NCI-H2171 treated with DMSO at 0.1 percent for 48 hours (cell line): ENCODE data around the gene WDR31.
A peak's percentile ranks its signal among the peaks of the same experiment; 100 is the strongest.
"Not testable (repeated sequence)": the region's sequence is repeated elsewhere in the genome, so short reads cannot be mapped to it uniquely, and the experiment has no call there.

Experiments used
- DNase-seq: peaks from one replicate; lab custom pipeline; 2025; lab: John Stamatoyannopoulos, UW

Gene WDR31

DNA sequence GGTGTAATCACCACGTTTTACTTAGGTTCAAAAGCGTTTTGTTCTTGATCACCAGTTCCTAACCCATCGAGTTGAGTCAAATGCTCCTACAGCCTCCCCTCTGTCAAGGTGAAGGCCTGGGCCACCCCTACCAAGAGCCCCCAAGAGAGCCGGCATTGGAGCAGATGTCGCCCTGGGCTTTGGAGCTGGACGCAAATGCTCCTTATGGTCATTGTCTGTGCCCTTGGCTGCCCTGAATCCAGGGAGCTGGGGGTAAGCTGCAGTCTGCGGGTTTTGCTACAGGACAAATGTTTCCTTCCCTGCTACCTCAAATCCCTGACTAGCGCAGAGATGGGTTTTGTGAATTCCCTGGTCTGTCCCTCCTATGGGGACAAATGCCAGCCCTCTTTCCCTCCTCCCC lies 41.8 kb downstream of the WDR31 start:
- DNase-seq, result no peak

GRCh38 chr9:113296796-113297558 lies 43.1 kb downstream of the WDR31 start:
- DNase-seq, result peak; percentile 60

DNA sequence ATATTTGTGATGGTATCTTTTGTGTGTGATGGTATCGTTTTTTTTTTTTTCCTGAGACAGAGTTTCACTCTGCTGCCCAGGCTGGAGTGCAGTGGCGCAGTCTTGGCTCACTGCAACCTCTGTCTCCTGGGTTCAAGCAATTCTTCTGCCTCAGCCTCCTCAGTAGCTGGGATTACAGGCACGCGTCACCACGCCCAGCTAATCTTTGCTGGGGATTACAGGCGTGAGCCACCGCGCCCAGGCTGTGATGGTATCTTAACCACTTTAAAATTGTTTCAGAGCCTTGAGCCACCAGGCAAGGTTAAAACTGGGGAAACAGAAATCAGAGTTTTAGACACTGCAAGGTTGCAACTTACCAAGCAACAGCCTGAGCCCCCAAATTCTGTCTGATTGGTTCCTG lies 43.8 kb downstream of the WDR31 start:
- not testable (repeated sequence) for DNase-seq

DNA sequence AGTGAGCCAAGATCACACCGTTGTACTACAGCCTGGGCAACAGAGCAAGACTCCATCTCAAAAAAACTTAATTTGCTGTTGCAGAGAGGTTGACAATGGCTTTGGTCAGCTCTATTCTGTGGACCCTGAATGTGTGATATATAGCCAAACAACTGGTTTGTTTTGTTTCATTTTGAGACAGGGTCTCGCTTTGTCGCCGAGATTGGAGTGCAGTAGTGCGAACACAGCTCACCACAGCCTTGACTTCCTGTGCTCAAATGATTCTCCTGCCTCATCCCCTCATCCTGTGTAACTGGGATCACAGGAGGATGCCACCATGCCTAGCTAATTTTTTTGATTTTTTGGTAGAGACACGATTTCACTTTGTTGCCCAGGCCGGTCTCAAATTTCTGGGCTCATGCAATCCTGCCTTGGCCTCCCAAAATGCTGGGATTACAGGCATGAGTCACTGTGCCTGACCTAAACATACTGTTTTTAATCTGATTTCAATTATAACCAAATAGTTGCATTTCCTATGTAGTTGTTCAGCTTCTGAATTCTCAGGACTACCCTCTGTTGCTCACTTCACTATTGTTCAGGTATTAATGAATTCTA lies 46.7 kb downstream of the WDR31 start:
- DNase-seq, result no peak

DNA sequence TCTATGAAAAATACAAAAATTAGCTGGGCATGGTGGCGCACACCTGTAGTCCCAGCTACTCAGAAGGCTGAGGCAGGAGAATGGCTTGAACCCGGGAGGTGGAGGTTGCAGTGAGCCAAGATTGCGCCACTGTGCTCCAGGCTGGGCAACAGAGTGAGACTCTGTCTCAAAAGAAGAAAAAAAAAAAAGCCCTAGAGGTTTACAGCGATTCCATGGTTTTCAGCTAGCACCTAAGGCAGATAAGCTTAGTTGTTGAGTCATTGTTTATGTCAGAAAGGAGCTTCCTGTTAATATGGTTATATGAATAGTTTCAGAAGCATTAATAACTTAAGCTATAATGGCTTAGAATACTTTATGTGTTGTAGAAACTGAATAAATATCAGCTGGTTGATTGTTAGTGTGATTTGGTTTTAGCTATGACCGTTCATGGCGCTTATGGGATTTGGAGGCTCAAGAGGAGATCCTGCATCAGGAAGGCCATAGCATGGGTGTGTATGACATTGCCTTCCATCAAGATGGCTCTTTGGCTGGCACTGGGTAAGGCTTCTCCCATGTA lies 49.9 kb downstream of the WDR31 start:
- no peak for DNase-seq

DNA sequence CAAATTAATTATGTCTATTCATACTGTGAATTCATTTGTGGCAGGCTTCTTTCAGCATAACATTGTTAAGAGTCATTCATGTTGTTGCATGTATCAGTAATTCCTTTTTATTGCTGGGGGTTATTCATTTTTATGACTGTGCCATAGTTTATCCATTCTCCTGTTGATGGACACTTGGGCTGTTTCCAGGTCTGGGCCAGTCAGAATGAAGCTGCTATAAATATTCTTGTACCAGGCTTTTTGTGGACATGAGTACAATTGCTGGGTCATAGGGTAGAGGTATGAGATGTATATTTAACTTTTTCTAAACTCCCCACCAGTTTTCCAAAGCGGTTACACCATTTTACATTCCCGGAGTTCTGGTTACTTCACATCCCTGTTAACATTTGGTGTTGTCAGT lies 51.0 kb downstream of the WDR31 start:
- no peak for DNase-seq

DNA sequence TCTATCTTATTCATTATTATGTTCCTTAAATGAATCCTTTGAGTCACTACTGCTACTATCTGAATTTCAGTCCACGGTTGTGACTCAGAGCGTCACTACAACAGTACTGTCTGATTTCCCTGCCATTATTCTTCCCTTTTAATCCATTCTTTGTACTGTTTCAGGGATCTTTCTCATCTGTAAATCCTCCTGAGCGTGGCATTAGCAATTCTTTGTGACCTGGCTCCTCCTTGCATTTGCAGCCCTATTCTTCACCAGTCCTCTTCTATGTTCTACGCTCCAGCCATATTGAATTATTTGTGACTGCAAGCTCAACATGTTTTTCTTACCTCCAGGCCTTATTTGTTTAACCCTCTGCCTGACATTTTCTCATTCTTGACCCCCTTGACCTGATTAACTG lies 58.7 kb downstream of the WDR31 start:
- no peak for DNase-seq

DNA sequence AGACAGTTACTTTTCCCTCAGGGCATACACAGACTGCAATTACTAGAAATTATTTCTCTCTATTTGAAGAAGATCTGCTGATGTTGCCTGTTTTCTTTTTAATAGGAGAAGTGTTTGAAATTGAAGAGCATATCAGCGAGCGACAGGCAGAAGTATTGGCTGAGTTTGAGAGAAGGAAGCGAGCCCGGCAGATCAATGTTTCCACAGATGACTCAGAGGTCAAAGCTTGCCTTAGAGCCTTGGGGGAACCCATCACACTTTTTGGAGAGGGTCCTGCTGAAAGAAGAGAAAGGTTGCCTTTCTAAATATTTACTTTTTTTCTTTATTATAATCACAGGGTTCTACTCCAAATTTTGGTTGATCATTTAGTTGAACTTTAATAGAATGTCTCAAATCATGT lies 61.2 kb downstream of the WDR31 start:
- no peak for DNase-seq

DNA sequence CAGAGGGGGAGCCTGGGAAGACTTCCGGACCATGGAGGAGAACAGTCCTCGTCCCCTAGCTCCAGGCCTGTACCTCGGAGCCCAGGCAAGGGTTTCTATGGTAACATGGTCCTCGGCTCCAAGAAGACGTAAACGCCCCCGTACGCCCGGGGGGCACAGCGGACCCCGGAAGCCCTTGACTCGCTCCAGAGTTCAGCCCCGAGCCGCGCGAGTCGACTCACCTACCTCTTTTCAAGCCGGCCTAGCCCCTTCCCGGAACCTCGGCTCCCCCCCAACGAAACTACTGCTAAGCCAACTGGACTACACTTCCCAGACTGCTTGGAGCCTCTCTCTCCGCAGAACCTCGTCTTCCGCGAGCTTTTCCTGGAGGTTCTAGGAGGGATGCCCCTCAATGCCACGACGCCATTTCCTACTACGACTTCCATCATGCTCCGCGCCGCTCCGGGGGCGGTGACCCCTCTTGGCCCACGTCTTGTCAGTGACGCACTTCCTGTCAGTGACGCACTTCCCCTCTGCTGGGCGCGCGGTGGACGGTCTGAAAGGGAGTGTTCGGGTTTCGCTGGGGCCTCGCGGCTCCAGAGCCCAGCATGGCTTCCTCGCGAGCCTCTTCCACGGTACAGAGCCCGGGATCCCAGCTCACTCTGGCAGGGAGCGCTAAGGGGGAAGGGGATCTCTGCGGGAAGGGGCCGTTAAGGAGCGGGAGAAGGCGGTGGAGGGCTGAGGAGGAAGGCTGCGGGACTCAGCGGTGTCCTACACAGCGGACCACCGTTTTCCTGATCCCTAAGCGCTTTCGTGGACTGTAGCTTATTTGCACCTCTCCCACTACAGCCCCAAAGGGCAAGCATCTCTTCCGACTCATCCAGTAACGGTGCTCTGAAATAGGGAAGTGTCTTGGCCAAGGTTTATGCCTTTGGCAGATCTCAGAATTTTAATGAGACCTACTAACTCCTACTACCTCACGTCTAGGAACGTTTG lies 64.6 kb downstream of the WDR31 start, which contains the start of the genes CDC26 and PRPF4:
TSS of gene CDC26 (minus strand) at position 416 of the 975 bp plus-strand sequence. CDS start 3,065 bp downstream, outside the sequence.
TSS of gene PRPF4 (plus strand) at position 502 of the 975 bp plus-strand sequence. CDS start at position 588, 86 bp downstream.
- DNase-seq, result peak; percentile 99

- peak; percentile 80 for DNase-seq
These were observed 65.5 kb downstream of the WDR31 start for GRCh38 chr9:113274474-113275156.

DNA sequence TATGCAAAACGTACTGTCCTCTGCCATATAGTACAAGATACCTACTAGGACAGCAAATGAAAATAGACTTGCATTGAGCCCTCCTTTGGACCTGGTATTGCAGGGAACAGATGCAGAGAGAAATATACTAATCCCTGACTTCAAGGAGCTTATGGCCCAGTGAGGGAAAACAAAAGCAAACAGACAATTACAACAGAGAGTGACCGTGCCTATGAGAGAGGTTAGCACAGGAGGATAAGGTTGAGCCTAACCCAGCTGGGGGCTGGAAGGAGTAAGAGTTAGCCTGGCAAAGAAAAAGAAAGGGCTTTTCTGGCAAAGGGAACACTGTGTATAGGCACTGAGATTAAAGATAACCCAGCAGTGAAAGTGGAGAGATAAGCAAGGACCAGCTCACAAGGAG lies 70.2 kb downstream of the WDR31 start:
- no peak for DNase-seq

- DNase-seq, result no peak
These were observed 70.7 kb downstream of the WDR31 start for GRCh38 chr9:113269355-113269754.

DNA sequence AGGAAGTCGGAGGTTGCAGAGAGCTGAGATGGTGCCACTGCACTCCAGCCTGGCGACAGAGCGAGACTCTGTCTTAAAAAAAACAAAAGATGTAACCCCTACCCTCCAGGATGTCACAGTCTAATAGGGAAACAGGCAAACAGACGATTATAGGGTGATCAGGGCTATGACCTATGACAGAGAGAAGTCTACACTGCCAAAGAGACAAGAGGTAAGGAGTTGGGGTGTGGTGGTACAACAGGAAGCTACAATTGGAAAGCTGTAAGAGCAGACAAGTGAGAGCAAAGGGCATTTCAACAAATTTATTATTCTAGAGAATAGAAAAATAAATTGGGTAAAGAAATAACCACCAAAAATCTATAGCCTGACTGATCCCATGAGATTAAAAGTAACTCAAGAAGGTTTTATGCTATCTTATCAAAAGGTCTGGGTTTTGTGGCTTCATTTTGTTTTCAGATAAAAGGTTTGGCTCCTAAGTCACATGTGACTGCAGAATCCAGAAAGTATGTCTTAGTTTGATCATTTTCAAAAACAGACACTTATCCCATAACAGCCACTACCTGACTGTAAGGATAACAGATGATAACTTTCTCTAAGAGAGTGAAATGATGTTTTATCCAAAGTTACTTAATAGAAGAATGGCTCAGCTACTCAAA lies 72.0 kb downstream of the WDR31 start:
- DNase-seq, result no peak

GRCh38 chr9:113266174-113266573 lies 73.9 kb downstream of the WDR31 start:
- DNase-seq, result no peak
